HG03064 (cell line): ENCODE measurements around the gene NXPE3.
"Not testable (repeated sequence)": the region's sequence is repeated elsewhere in the genome, so short reads cannot be mapped to it uniquely, and the experiment has no call there.

Source experiments
- ATAC-seq: cut with Tn5 transposase; IDR thresholded peaks from one replicate; pipeline ENCODE4 v1.9.1; 2021; ENCODE audit warnings: low read depth; ENCODE audit not compliant: unreplicated experiment

Gene NXPE3

GRCh38 chr3:101779047-101779821 lies at the start of gene NXPE3:
Gene NXPE3, plus strand, starts transcription at chr3:101779211. Its CDS starts 6,386 bp downstream, at chr3:101785597.
- peak; percentile 90 for ATAC-seq

GRCh38 chr3:101729586-101729985 lies 49.4 kb upstream of the NXPE3 start:
- ATAC-seq, result no peak

- ATAC-seq, result no peak
Observed at GRCh38 chr3:101730839-101731238, 48.2 kb upstream of the NXPE3 start.

- ATAC-seq, result no peak
Observed at GRCh38 chr3:101732240-101732641, 46.8 kb upstream of the NXPE3 start.

GRCh38 chr3:101735833-101736232 lies 43.2 kb upstream of the NXPE3 start:
- ATAC-seq, result no peak

GRCh38 chr3:101741914-101742313 lies 37.1 kb upstream of the NXPE3 start:
- not testable (repeated sequence) for ATAC-seq

GRCh38 chr3:101744811-101745210 lies 34.2 kb upstream of the NXPE3 start:
- no peak for ATAC-seq

GRCh38 chr3:101745934-101746333 lies 33.1 kb upstream of the NXPE3 start:
- not testable (repeated sequence) for ATAC-seq

- ATAC-seq, result not testable (repeated sequence)
Observed at GRCh38 chr3:101753386-101754113, 25.5 kb upstream of the NXPE3 start.

GRCh38 chr3:101758224-101758623 lies 20.8 kb upstream of the NXPE3 start:
- no peak for ATAC-seq

- ATAC-seq, result no peak
Observed at GRCh38 chr3:101762041-101762646, 16.9 kb upstream of the NXPE3 start.

- ATAC-seq, result not testable (repeated sequence)
Observed at GRCh38 chr3:101777745-101778281, 1.2 kb upstream of the NXPE3 start.

- no peak for ATAC-seq
Observed at GRCh38 chr3:101778385-101779046, 495 bp upstream of the NXPE3 start.

- ATAC-seq, result no peak
Observed at GRCh38 chr3:101779822-101780381, 891 bp downstream of the NXPE3 start.

GRCh38 chr3:101780661-101781060 lies 1.6 kb downstream of the NXPE3 start:
- ATAC-seq, result no peak

- ATAC-seq, result no peak
Observed at GRCh38 chr3:101781166-101781565, 2.2 kb downstream of the NXPE3 start.

GRCh38 chr3:101784855-101785613 lies 6.0 kb downstream of the NXPE3 start:
- ATAC-seq, result no peak

GRCh38 chr3:101791778-101792177 lies 12.8 kb downstream of the NXPE3 start:
- ATAC-seq, result peak; percentile 99

- ATAC-seq, result no peak
Observed at GRCh38 chr3:101796077-101796680, 17.2 kb downstream of the NXPE3 start.
